T-helper 1 cell treated with Interleukin-12 subunit alpha and Interleukin-12 subunit beta and Interleukin-4 antibody, amounts not matched to agents 30 ng/mL and 1 ng/mL, for 36 hours (primary cell): ENCODE measurements around the gene TTPAL. TPM values are rescaled to one million over a fixed set of nuclear protein-coding genes. Genes with fewer than 3 reads are reported as not detected.

Source experiments
- intact Hi-C: fragments of 100-400 bp; cut with micrococcal nuclease; formaldehyde crosslinking; loops from one replicate; pipeline ENCODE4 v1.15.1; 2024
- total RNA-seq: library from RNA; stranded (reverse); gene quantifications from 2 replicates; pipeline ENCODE4 v1.2.3, GENCODE V29; 2022

Gene TTPAL
- total RNA-seq, 1 donor from 2014 or later: 29.2 TPM

GRCh38 chr20:44495802-44496481 is 20.3 kb downstream of the TTPAL start:
- intact Hi-C loops: no loop called here

GRCh38 chr20:44496976-44497375 is 21.3 kb downstream of the TTPAL start:
- intact Hi-C loops: no loop called here

- intact Hi-C loops: no loop called here
Measured at GRCh38 chr20:44497761-44498160, 22.1 kb downstream of the TTPAL start.

GRCh38 chr20:44500221-44500620 is 24.5 kb downstream of the TTPAL start:
- intact Hi-C loops: no loop called here

GRCh38 chr20:44501448-44501847 is 25.8 kb downstream of the TTPAL start:
- intact Hi-C loops: no loop called here

- intact Hi-C loops: no loop called here
Measured at GRCh38 chr20:44502968-44503367, 27.3 kb downstream of the TTPAL start.

GRCh38 chr20:44504402-44505307 is 29.0 kb downstream of the TTPAL start:
- intact Hi-C loops: no loop called here

GRCh38 chr20:44509762-44510161 is 34.1 kb downstream of the TTPAL start:
- intact Hi-C loops: no loop called here

- intact Hi-C loops: no loop called here
Measured at GRCh38 chr20:44513871-44514270, 38.2 kb downstream of the TTPAL start.

GRCh38 chr20:44516491-44516890 is 40.8 kb downstream of the TTPAL start:
- intact Hi-C loops: no loop called here

- intact Hi-C loops: no loop called here
Measured at GRCh38 chr20:44517454-44517853, 41.8 kb downstream of the TTPAL start.

- intact Hi-C loops: no loop called here
Measured at GRCh38 chr20:44518248-44518647, 42.6 kb downstream of the TTPAL start.

GRCh38 chr20:44520881-44521280 is 45.2 kb downstream of the TTPAL start:
- intact Hi-C loops: loop anchor here (2.0 to 5.0 kb wide), 3 partner anchors 76 to 139 kb away; no protein-coding TSS in a partner anchor

GRCh38 chr20:44521484-44522481 is 46.1 kb downstream of the TTPAL start, which contains the start of gene SERINC3:
SERINC3 (minus strand) TSS chr20:44522070; CDS start chr20:44521951, 119 bp downstream.
- intact Hi-C loops: loop anchor here (1.0 to 5.0 kb wide), 13 partner anchors 10 to 445 kb away; partner anchors contain the start of genes FITM2, STK4, TTPAL and YWHAB

GRCh38 chr20:44522841-44523240 is 47.2 kb downstream of the TTPAL start:
- intact Hi-C loops: loop anchor here (1.0 to 5.0 kb wide), 12 partner anchors 8 to 444 kb away; partner anchors contain the start of genes FITM2, STK4, TTPAL and YWHAB

GRCh38 chr20:44523746-44524145 is 48.1 kb downstream of the TTPAL start:
- intact Hi-C loops: loop anchor here (2.0 to 5.0 kb wide), 6 partner anchors 74 to 443 kb away; partner anchors contain the start of genes FITM2, STK4 and YWHAB

GRCh38 chr20:44526129-44526528 is 50.5 kb downstream of the TTPAL start:
- intact Hi-C loops: no loop called here

GRCh38 chr20:44527716-44528199 is 52.1 kb downstream of the TTPAL start:
- intact Hi-C loops: no loop called here

- intact Hi-C loops: no loop called here
Measured at GRCh38 chr20:44528309-44528708, 52.6 kb downstream of the TTPAL start.

- intact Hi-C loops: loop anchor here (2.0 to 5.0 kb wide), 2 partner anchors 20 to 40 kb away; no protein-coding TSS in a partner anchor
Measured at GRCh38 chr20:44532259-44532980, 56.7 kb downstream of the TTPAL start.
